GM19238 (cell line): ENCODE data around the gene GPR17.

Source experiments
- DNase-seq: peaks from one replicate; pipeline ENCODE4 v3.0.0; 2011; ENCODE audit warnings: low spot score; ENCODE audit not compliant: insufficient read length

The GPR17 gene

GRCh38 chr2:127614731-127615130, 31.2 kb upstream of the GPR17 start:
- DNase-seq: no peak

DNA sequence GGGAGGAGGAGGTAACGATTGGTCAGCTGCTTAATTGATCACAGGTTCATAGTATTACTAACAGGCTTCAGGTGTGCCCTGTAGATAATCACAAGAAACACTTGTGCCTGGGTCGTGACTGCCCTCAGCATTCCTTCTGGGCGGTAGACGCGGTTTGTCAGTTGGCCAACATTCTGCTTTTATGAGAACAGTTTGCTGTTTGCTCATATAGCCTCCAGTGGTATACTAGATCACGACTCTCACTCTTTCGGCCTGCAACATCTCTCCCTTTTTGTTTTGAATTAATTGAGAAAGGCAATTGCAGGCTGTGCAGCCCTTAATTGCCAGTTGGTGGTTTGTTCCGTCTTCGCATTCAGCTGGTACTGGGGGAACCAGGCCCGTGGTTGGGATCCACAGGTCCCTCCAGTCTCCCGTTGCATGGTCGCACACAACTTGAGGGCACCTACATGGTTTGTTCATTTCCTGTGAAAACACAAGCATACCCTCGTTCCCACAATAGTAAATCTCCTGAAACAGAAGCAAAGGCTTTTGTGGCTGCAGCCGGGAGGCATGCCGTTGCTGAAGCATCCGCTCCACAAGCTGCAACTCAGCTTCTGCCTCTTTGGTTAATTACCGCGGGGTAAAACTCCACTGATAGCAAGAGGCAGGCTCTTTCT, 30.3 kb upstream of the GPR17 start:
- DNase-seq: no peak

DNA sequence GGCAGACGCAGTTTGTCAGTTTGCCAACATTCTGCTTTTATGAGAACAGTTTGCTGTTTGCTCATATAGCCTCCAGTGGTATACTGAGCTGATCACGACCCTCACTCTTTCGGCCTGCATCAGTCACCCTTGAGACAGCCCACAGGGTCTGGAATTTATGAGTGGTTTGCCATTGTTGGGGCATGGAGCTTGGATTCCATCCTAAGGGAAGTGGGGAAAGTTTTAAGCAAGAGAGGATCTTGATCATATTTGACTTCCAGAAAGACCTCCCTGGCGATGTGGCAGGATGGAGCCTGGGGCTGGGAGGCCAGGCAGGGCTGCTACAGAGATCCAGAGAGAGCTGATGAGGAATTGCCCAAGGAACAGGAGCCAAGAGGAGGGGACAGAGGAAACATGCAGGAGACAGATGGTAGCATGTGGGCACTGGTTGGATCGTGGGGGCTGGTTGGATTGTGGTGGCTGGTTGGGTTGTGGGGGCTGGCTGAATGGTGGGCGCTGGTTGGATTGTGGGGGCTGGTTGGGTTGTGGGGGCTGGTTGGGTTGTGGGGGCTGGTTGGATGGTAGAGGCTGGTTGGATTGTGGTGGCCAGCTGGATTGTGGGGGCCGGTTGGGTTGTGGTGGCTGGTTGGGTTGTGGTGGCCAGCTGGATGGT, 27.3 kb upstream of the GPR17 start:
- DNase-seq: no peak

DNA sequence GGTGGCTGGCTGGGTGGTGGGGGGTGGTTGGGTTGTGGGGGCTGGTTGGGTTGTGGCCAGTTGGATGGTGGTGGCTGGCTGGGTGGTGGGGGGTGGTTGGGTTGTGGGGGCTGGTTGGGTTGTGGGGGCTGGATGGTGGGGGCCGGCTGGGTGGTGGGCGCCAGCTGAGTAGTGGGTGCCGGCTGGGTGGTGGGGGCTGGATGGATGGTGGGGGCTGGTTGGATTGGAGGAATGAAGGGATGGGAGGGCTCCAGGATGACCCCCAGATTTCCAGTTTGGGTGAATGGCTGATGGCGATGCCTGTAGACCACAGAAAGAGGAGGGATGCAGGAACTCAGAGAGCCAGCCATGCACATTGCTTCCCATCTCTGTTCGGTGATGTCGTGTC, 26.8 kb upstream of the GPR17 start:
- no peak for DNase-seq

DNA sequence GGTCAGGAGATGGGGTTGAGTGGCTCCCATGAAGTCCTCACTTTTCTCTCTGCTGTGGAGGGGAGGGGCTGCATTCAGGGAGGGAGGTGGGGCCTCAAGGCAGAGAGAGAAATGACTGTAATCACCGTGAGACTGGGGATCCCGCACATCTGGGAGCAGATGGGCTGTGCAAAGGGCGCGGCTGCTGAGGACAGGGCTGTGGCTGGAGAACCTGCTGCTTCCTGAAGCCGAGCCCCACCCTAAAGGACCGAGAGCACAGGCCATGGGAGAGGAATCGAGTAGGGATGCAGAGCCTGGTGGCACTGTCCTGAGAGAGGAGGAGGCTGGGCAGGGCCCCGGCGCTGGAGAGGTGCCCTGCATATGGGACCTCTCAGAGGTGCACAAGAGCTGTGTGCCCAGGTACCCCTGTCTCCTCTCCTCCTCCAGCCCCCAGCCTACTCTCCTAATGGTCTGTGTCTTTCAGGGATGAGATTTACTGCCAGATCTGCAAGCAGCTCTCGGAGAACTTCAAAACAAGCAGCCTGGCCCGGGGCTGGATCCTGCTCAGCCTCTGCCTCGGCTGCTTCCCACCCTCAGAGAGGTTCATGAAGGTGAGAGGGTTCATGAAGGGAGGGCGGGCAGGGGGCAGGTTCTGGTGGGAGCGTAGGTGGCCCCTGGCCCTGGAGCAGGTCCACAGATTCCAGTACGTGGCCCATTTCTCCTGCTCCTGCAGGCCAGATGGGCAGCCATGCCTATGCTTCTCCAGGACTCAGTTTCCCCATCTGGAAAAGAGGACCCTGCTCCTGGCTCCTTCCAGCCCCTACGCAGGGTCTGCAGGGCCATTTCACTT, 25.9 kb upstream of the GPR17 start:
- no peak for DNase-seq

GRCh38 chr2:127620866-127621265, 25.1 kb upstream of the GPR17 start:
- no peak for DNase-seq

- DNase-seq: no peak
These were observed 23.9 kb upstream of the GPR17 start for GRCh38 chr2:127621981-127622431.

DNA sequence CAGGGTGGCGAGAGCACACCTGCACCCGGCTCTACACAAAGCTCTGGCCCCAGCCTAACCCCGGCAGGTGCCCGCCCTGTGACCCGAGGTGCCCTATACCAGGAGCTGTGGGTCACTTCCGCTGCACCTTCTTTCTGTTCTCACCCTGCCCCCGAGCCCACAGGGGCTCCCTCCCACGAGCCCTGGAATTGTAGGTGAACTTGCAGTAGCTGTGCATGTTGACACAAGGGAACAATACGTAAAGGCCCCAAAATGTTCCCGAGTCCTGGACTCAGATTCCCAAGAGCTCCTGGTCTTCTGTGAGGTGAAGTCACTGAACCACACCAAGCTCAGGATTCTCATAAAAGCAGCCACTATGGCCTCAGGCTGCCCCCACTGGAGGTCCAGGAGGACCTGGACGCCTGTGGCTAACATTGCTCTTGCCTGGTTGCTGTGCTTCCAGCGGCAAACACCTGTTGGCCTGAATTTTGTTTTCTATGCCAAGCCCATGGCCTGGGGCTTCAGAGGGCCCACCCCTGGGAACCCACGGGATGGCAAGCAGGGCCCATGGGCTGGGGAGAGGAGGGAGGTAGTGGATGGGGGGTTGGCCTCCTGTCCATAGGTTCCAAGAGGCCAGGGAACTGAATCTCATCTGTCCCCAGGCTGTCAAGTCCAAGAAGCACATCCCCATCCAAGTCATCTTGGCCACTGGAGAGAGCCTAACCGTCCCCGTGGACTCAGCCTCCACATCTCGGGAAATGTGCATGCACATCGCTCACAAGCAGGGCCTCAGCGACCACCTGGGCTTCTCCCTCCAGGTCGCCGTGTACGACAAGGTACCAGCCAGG, 23.2 kb upstream of the GPR17 start:
- no peak for DNase-seq

DNA sequence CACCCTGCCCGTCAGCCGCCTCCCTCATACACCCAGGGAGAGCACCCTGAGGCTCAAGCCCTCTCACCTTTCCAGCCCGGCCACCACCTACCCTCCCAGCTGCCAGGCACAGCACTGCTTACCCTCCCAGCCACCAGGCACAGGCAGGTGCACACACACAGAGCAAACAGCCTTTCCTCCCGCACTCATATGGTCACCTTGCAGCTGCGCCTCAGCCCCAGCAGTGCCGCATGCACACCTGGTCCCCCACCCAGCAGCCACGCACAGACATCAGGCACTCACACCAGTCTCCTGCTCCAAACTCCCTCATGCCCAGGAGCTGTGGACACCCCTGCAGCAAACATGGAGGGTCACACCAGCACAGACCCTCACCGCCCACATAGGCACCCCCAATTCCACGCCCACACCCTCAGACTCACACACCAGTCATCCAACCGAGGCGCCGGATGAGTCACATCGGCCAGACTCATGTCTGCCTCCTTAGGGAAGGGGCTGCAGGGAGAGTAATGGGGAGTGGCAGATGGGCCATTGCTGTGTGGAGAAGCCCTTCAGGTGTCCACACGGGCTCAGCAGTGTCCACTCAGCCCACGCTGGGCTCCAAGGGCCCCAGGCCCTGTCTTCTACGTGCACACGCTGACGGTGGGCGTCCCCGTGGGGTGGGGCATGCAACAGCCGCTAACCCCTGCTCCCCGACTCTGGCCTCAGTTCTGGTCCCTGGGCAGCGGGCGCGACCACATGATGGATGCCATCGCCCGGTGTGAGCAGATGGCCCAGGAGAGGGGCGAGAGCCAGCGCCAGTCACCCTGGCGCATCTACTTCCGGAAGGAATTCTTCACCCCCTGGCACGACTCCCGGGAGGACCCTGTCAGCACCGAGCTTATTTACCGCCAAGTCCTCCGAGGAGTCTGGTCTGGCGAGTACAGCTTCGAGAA, 22.3 kb upstream of the GPR17 start:
- DNase-seq: no peak

- DNase-seq: no peak
These were observed 21.6 kb upstream of the GPR17 start for GRCh38 chr2:127624320-127624755.

- no peak for DNase-seq
These were observed 21.0 kb upstream of the GPR17 start for GRCh38 chr2:127624756-127625571.

DNA sequence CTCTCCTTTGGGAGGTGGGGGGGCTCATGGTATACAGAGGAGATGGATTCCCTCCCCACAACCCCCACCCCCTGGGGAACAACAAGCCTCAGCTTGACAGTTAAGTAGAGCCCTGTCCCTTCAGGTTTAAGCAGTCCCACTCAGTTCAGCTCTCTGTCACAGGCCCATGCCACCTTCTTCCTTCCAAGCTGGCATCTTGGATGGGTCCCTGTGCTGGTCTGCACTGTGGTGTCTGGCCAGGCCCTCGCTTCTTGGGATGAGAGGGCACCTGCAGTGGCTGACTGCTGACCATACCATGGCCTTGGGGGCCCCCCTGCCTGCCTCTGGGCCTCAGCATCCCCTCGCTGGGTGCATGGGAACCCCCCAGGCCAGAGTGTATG, 20.4 kb upstream of the GPR17 start:
- DNase-seq: no peak

- no peak for DNase-seq
These were observed 19.8 kb upstream of the GPR17 start for GRCh38 chr2:127626175-127626574.

- no peak for DNase-seq
These were observed 18.8 kb upstream of the GPR17 start for GRCh38 chr2:127626917-127627739.

GRCh38 chr2:127627740-127628571, 18.0 kb upstream of the GPR17 start:
- no peak for DNase-seq

DNA sequence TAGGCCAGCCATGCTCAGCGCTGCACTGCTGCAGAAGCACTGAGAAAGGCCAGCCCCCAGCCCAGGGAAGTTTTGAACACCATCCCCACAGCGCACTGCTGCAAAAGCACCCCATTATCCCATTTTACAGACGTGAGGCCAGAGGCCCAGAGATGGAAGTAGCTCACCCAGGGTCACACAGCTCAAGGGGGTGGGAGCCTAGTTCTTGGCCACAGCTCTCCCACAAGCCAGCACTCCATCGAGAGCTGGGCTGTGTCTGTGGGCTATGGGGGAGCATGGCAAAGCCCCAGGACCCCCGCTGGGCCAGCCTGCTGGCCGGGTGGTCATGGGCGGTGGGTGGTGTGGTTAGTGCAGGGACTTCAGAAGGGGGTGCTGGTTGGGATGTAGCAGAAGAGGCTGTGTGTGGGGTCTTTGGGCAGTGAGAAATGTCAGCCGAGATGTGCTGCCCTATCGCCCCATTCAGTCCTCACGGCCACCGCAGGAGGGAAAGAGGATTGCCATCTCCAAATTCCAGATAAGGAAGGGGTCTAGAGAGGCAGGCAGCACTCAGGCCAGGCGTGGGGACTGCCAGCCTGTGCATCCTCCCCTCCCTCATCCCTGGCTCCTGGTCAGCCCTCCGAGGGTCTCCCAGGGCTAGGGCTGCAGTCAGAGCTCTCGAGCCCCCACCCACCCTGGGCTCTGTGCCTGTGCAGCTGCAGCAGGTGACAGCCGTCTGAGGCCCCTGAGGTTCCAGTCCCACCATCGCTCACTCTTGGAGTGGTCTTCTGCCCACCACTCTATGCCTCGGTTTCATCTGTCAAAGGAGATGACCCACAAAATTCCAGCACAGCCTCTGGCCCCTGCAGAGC, 17.0 kb upstream of the GPR17 start:
- no peak for DNase-seq

DNA sequence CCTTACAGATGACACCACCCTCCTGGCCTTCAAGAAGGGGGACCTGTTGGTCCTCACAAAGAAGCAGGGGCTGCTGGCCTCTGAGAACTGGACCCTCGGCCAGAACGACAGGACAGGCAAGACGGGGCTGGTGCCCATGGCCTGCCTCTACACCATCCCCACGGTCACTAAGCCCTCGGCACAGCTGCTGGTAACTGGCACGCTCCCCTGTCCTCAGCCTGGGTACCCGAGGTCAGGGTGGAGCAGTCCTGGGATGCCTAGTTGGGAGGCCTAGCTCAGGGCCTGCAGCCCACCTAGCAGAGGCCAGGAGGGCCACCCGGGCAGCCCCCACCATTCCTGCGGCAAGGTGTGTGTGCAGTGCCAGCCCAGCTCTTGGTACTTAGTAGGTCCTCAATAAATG, 16.3 kb upstream of the GPR17 start:
- DNase-seq: no peak
